ENCODE measurements around the gene FSTL4.

DNA sequence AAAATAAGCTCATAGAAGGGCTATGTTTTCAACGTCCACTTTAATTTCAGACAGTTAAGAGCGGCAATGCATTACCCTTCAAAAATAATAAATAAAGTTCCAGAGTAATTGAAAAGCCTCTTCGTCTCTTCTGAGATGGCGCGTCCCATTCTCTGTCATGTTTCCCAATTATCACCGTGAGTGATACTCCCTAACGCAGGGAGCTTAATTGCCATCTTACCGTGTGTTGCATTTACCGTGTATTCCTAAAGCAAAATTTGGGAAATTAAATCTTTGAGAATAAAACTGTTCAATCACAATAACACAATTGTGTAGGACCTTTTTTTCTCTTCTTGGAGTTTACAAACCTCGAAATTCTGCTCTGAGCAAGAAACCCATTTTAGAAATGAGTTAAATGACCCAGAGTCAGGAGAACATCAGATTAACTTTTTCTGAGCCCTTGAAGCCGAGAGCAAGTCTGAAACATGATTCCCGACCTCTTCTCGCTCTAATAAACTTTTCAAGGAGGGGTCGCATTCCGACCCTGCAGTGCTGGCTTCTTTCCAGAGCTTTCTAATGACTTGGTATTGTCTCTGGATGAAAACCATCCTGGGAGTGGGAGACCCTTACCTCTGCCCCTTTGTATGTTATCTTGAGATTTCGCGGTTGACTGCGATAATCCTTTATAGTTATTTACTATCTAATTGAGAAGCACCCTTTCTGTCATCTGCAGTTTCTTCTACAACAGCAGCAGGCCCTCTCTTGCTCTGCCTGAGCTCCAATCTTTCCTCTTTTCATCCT lies 251.5 kb downstream of the FSTL4 start:
- no peak for TF ChIP-seq CTCF (IDR thresholded peaks at IDR 0.05)
- TF ChIP-seq POLR2A (IDR thresholded peaks at IDR 0.05; ENCODE audit: low read depth) = no peak
- no peak for TF ChIP-seq POLR2AphosphoS5 (IDR thresholded peaks at IDR 0.05)
- TF ChIP-seq EP300 (IDR thresholded peaks at IDR 0.05) = no peak
